HG02885 (cell line): Measurements from ENCODE around the gene LRG1.

Experiments
- ATAC-seq: cut with Tn5 transposase; IDR thresholded peaks from one replicate; pipeline ENCODE4 v1.9.1; 2021; ENCODE audit warnings: mild to moderate bottlenecking; ENCODE audit not compliant: unreplicated experiment, poor library complexity

LRG1 gene

GRCh38 chr19:4539693-4540581, at the start of gene LRG1:
LRG1 (minus strand) TSS chr19:4540036; CDS start chr19:4540013, 23 bp downstream.
- no peak for ATAC-seq

DNA sequence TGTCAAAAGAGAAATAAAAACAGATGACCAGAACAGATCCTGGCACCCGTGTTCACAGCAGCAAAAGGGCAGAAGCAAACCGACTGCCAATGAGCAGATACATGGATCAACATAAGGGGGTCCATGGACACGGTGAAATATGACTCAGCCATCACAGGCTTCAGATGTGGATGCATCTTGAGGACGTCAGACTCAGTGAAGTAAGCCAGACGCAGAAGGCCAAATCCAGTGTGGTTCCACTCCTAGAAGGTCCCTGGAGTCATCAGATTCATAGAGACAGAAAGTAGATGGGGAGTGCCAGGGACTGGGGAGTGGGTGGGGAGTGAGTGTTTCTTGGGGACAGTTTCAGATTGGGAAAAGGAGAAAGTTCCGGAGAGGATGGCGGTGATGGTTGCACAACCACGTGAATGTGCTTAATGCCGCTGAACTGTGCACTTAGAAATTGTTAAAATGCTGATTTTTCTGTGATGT, 48.5 kb upstream of the LRG1 start:
- no peak for ATAC-seq

DNA sequence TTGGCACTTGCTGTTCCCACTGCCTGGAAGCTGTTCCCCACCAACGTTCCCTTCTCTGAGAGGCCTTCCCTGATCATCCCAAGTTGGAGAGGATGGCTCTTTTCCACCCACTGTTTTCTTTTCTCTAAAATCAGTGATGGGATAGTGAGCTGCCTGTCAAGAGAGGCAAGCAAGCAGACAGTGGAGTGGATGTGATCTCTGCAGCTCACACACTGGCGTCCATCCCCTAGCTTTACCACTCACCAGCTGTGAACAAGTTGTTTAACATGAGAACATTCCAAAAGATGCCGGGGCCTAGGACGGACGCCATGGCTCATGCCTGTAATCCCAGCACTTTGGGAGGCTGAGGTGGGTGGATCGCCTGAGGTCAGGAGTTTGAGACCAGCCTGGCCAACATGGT, 47.7 kb upstream of the LRG1 start:
- ATAC-seq, result no peak

DNA sequence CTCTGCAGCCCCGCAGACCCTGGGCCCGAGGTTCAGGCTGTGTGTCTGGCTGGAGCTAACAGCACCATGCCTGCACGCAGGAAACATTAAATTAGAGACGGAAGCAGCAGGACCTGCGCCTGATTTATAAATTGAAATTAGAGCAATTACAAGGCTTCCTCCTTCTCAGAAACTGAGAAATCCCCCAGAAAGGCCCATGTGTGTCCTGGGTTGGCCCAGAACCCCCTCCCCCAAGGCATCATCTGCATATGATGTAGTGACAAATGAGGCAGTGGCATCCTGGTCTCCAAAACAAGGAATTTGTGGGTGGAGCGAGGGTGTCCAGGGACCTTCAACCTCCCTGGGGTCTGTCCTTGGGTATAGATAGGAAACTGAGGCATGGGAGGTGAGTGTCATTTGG, 46.9 kb upstream of the LRG1 start:
- ATAC-seq, result no peak

- ATAC-seq, result no peak
Measured at GRCh38 chr19:4586245-4586644, 46.4 kb upstream of the LRG1 start.

GRCh38 chr19:4585556-4585955, 45.7 kb upstream of the LRG1 start:
- no peak for ATAC-seq

DNA sequence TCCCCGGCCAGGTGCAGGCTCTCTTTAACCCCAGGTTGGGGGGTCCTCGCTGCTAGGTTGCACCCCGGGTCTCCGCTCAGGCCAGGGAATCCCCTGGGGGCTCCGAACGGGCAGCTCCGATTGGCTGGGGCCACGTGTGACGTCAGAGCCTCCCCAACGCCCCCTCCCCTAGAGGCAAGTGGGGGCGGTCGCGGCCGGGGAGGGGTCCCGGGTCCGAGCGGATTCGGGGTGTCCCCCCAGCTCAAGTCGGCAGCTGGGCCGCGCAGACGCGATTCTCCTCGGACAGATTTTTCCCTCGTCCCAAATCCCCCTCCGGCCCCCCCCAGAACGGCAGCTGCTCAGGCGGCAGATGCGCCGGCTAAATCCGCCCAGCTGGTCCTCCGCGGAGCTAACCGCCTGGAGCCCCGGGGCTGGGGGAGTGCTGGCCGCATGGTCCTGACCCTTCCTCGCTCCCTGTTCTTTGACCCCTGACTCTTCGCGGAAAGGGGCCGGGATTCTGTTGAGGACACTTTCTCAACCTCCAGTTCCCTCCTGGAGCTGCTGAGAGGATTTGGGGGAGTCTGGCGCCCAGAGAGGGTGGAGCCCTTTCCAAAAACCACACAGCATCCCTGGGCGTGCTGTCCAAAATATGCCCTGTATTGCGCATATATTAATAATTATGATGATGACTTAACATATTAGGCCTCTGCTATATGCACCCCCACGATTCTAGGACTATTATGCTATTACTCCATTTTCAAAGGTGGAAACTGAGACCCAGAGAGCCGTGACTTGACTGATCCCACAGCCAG, 45.0 kb upstream of the LRG1 start:
- no peak for ATAC-seq

DNA sequence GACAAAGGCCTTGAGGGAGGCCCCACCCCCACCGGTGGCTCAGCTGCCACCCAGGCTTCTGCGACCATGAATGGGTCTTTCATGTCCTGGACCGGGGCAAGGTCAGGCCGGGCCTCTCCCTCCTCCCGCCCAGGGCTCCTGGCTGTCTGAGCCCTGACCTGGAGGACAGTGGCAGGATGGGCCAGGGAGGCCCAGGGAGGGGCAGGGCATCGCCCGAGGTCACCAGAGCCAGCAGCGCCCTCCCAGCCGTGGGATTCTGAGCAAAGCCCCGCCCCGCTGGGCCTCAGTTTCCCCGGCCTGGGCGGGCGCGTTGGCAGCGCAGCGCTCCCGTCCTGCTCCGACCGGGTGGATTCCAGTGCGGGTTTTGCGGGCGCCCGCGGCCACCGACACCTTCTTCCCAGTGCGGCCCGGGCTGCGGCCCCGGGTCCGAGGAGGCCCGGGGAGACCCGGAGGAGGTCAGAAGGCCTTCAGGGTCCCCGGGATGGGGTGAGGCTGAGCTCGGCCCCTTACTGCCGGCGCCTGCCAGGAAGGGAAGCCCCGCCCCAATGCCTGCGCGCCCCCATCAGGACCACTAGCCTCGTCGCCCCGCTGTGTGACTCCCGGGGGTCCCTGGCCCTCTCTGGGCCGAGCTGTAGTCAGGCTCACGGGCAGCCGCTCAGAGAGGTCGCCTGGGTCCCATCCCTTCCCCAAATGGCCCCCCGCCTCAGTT, 44.3 kb upstream of the LRG1 start:
- no peak for ATAC-seq

- ATAC-seq, result no peak
Measured at GRCh38 chr19:4582980-4583842, 43.4 kb upstream of the LRG1 start.

- no peak for ATAC-seq
Measured at GRCh38 chr19:4581666-4582553, 42.1 kb upstream of the LRG1 start.

DNA sequence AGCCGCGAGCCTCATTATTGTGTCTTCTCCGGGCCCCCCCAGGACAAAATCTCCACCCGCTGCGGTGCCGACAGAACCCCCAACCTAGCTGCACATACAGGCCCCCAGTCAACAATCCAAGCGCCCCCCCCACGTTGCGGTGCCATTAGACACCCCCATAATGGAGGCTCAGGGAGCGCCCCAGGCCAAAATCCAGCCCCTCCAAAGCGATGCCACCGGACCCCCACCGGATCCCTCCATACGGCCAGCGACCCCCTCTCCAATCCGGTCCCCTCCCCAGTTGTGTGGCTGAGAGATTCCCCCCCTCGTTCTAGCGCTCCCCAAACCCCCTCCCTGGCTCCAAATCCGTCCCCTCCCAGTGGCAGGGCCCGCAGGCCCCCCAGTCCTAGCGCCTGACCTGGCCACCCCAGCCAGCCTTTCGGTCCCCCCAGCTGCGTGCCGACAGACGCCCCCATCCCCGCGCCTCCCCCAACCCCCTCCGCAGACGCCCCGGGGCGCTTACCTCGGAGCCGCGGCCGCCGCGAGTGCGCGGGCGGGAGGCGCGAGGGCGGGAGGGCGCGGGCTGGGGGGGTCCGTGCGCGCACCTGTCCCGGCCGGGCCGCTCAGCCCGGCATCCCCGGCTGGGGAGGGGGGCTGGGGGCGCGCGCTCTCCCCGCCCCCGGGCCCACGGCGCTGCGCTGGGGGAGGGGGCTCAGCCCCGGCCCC, 41.3 kb upstream of the LRG1 start:
- ATAC-seq, result no peak

GRCh38 chr19:4580021-4580901, 40.4 kb upstream of the LRG1 start:
- no peak for ATAC-seq

DNA sequence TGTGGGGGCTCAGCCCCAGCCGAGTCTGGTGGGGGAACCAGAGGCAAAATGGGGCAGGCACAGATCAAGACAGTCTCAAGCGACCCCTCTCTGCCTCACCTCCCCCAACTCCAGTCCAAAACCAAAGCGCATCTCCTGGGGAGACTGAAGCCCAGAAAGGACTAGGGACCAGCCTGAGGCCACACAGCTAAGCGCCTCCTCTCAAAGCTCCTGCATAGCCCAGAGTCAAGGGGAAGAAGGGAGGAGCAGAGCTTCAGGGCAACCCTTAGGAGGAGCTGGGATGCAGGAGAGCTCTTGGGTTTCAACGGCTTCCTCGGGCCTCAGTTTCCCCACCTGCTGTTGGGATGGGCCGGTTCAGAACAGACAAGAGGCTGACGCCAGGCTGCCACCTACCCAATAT, 39.6 kb upstream of the LRG1 start:
- no peak for ATAC-seq

DNA sequence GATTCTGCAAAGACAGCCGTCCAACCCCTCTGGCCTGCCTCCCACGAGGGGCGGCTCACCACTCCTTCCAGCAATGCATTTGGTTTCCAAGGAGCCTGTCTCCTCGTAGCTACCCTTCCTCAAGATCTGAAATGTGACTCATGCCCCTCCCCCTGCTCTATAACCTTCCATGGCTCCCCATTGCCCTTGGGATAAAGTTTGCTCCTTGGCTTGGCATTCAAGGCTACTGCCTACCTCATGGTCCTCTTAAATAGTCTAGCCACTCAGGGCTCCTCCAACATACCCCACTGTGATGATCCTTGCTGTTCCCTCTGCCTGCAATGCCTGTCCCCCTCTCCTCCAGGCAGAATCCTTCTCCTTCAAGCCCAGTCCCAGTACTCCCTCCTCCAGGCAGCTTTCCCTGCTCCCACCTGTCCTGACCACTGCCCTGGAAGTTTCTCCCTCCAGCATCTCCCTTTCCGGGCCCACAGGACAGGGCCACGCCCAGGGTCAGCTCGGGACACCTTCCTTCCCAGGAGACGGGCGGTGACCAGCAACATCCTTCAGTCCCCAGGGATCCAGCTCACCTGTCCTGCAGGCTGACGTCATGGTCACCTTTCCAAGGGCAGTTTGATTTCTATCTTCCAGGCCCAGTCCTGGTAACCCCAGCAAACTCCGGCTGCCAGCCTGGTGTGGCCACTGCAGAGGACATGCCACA, 38.9 kb upstream of the LRG1 start:
- ATAC-seq, result no peak

- no peak for ATAC-seq
Measured at GRCh38 chr19:4577020-4577782, 37.4 kb upstream of the LRG1 start.
